Effector memory CD4-positive, alpha-beta T cell (primary cell): ENCODE results near the gene BYSL.

Experiments
- DNase-seq, 3 donors: peaks; one replicate each; pipeline ENCODE4 v3.0.0-alpha.2; 2020
- H3K27ac ChIP-seq: 2 replicates; pipeline ENCODE4 v1.7.0; 2013; ENCODE audit warnings: mild to moderate bottlenecking, low read length, moderate library complexity; ENCODE audit not compliant: insufficient read depth, poor library complexity, severe bottlenecking
- H3K27me3 ChIP-seq: replicated peaks from 2 replicates; pipeline ENCODE4 v1.7.0; 2013; ENCODE audit warnings: mild to moderate bottlenecking, low read length; ENCODE audit not compliant: insufficient read depth, control insufficient read depth, poor library complexity, severe bottlenecking
- H3K36me3 ChIP-seq: 2 replicates; pipeline ENCODE4 v1.7.0; 2013; ENCODE audit warnings: mild to moderate bottlenecking, low read length, moderate library complexity; ENCODE audit not compliant: control insufficient read depth, insufficient read depth
- H3K4me1 ChIP-seq: 2 replicates; pipeline ENCODE4 v1.7.0; 2013; ENCODE audit warnings: low read length, mild to moderate bottlenecking; ENCODE audit not compliant: control insufficient read depth, insufficient read depth, poor library complexity, severe bottlenecking
- H3K4me3 ChIP-seq: 2 replicates; pipeline ENCODE4 v1.7.0; 2013; ENCODE audit warnings: low read length, low read depth, mild to moderate bottlenecking; ENCODE audit not compliant: insufficient read depth, poor library complexity, severe bottlenecking
- H3K9me3 ChIP-seq: 2 replicates; pipeline ENCODE4 v1.7.0; 2013; ENCODE audit warnings: mild to moderate bottlenecking, low read length, moderate library complexity; ENCODE audit not compliant: control insufficient read depth
- total RNA-seq, 3 donors: gene quantifications; one replicate each; lab custom pipeline; 2026; lab: John Stamatoyannopoulos, UW

Gene BYSL
- 1.0 to 2.6 (median 2.5) reads per million in 3 donors for total RNA-seq

GRCh38 chr6:41920921-41921711 is at the start of gene BYSL, which contains the start of gene MED20:
BYSL (plus strand) TSS chr6:41921499; CDS start chr6:41921563, 64 bp downstream.
MED20 (minus strand) TSS chr6:41921139; CDS start chr6:41921018, 121 bp downstream.
- Histone ChIP-seq H3K4me1 (peaks cover 20% of the 10 kb centered on the region), H3K27ac (peak within 1 kb of the TSS; percentile 97), H3K9me3 (no peaks in the 10 kb centered on the region), H3K36me3 (peaks cover 3% of the 10 kb centered on the region), H3K27me3 (no peaks in the 10 kb centered on the region), H3K4me3 (peak within 1 kb of the TSS; percentile 97)
- DNase-seq: peak; percentile 84 to 91 (median 90)

- Histone ChIP-seq H3K27me3 (no peaks in the 10 kb centered on the region), H3K36me3 (no peaks in the 10 kb centered on the region), H3K27ac (no peak overlapping the region), H3K9me3 (no peaks in the 10 kb centered on the region), H3K4me1 (no peaks in the 10 kb centered on the region), H3K4me3 (no peak overlapping the region)
- DNase-seq: no peak
These were observed 49.6 kb upstream of the BYSL start for GRCh38 chr6:41871691-41872090.

GRCh38 chr6:41872147-41872546 is 49.2 kb upstream of the BYSL start:
- no peak overlapping the region for H3K27ac ChIP-seq
- no peaks in the 10 kb centered on the region for H3K4me1 ChIP-seq
- H3K27me3 ChIP-seq: no peaks in the 10 kb centered on the region
- no peaks in the 10 kb centered on the region for H3K36me3 ChIP-seq
- no peak for DNase-seq
- no peaks in the 10 kb centered on the region for H3K9me3 ChIP-seq
- no peak overlapping the region for H3K4me3 ChIP-seq

GRCh38 chr6:41874741-41875140 is 46.6 kb upstream of the BYSL start:
- Histone ChIP-seq H3K27ac (no peak overlapping the region), H3K9me3 (no peaks in the 10 kb centered on the region), H3K4me3 (no peak overlapping the region), H3K36me3 (no peaks in the 10 kb centered on the region), H3K4me1 (no peaks in the 10 kb centered on the region), H3K27me3 (no peaks in the 10 kb centered on the region)
- DNase-seq: no peak

GRCh38 chr6:41877051-41877680 is 44.1 kb upstream of the BYSL start:
- H3K27ac ChIP-seq: no peak overlapping the region

GRCh38 chr6:41878246-41878645 is 43.1 kb upstream of the BYSL start:
- H3K9me3 ChIP-seq: no peaks in the 10 kb centered on the region
- H3K27ac ChIP-seq: no peak overlapping the region
- no peaks in the 10 kb centered on the region for H3K4me1 ChIP-seq
- H3K27me3 ChIP-seq: no peaks in the 10 kb centered on the region
- H3K36me3 ChIP-seq: no peaks in the 10 kb centered on the region
- no peak for DNase-seq
- no peak overlapping the region for H3K4me3 ChIP-seq

More at GRCh38 chr6:41877051-41877680, 44.1 kb upstream of the BYSL start:
- Histone ChIP-seq H3K4me1 (no peaks in the 10 kb centered on the region), H3K9me3 (no peaks in the 10 kb centered on the region), H3K27me3 (no peaks in the 10 kb centered on the region), H3K4me3 (no peak overlapping the region), H3K36me3 (no peaks in the 10 kb centered on the region)
- DNase-seq: no peak

GRCh38 chr6:41878961-41879405 is 42.3 kb upstream of the BYSL start:
- no peaks in the 10 kb centered on the region for H3K4me1 ChIP-seq
- no peak overlapping the region for H3K27ac ChIP-seq
- DNase-seq: no peak
- H3K9me3 ChIP-seq: no peaks in the 10 kb centered on the region
- H3K4me3 ChIP-seq: no peak overlapping the region
- no peaks in the 10 kb centered on the region for H3K27me3 ChIP-seq
- H3K36me3 ChIP-seq: no peaks in the 10 kb centered on the region

GRCh38 chr6:41881506-41881905 is 39.8 kb upstream of the BYSL start:
- H3K4me1 ChIP-seq: no peaks in the 10 kb centered on the region
- DNase-seq: no peak
- H3K9me3 ChIP-seq: no peaks in the 10 kb centered on the region
- no peak overlapping the region for H3K27ac ChIP-seq
- H3K4me3 ChIP-seq: no peak overlapping the region
- H3K36me3 ChIP-seq: no peaks in the 10 kb centered on the region
- no peaks in the 10 kb centered on the region for H3K27me3 ChIP-seq

- H3K27me3 ChIP-seq: no peaks in the 10 kb centered on the region
- H3K36me3 ChIP-seq: no peaks in the 10 kb centered on the region
- no peaks in the 10 kb centered on the region for H3K4me1 ChIP-seq
- no peak overlapping the region for H3K27ac ChIP-seq
- no peak overlapping the region for H3K4me3 ChIP-seq
- H3K9me3 ChIP-seq: no peaks in the 10 kb centered on the region
- DNase-seq: no peak
These were observed 36.3 kb upstream of the BYSL start for GRCh38 chr6:41884957-41885356.

- H3K36me3 ChIP-seq: no peaks in the 10 kb centered on the region
- H3K27ac ChIP-seq: no peak overlapping the region
- no peaks in the 10 kb centered on the region for H3K4me1 ChIP-seq
- DNase-seq: no peak
- no peaks in the 10 kb centered on the region for H3K9me3 ChIP-seq
- no peak overlapping the region for H3K4me3 ChIP-seq
- no peaks in the 10 kb centered on the region for H3K27me3 ChIP-seq
These were observed 35.4 kb upstream of the BYSL start for GRCh38 chr6:41885930-41886329.
